ENCODE measurements around the gene TGFBR1.

The TGFBR1 gene

DNA sequence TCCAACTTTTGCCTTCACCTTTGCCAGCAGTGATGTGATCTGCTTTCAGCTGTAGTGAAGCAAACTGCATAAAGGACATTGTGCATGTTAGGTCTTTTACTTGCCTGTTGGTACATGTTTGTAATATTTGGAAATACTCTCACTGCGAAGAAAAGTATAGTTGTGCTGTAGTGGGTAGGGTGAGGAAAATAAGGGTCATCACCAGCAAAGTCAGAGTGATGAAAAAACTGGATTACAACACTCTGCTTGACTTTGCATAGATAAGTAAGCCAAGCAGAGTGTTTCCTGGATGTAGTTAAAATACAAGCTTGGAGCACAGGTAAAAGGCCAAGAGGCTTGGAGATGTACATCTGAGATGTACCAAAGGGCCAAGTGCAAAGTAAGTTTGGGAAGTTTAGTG lies 16.7 kb downstream of the TGFBR1 start:
- no peak for TF ChIP-seq EZH2 (IDR thresholded peaks at IDR 0.05)
- no peak for TF ChIP-seq POLR2AphosphoS5 (IDR thresholded peaks at IDR 0.05; ENCODE audit: borderline replicate concordance, low read depth, low read length)
- no peak for TF ChIP-seq FOXP2 (optimal IDR thresholded peaks at IDR 0.05; ENCODE audit: control extremely low read depth, extremely low read length, insufficient read depth)
- Histone ChIP-seq H3K4me3 (no peak overlapping the region), H3K9me3 (ENCODE audit: low read depth, low read length) (no peaks in the 10 kb centered on the region), H3K36me3 (ENCODE audit: insufficient read depth, low read length) (no peaks in the 10 kb centered on the region), H3K27ac (no peak overlapping the region), H3K9ac (ENCODE audit: insufficient read length) (no peak overlapping the region)
- no peak for DNase-seq (ENCODE audit: low read depth, low spot score)

DNA sequence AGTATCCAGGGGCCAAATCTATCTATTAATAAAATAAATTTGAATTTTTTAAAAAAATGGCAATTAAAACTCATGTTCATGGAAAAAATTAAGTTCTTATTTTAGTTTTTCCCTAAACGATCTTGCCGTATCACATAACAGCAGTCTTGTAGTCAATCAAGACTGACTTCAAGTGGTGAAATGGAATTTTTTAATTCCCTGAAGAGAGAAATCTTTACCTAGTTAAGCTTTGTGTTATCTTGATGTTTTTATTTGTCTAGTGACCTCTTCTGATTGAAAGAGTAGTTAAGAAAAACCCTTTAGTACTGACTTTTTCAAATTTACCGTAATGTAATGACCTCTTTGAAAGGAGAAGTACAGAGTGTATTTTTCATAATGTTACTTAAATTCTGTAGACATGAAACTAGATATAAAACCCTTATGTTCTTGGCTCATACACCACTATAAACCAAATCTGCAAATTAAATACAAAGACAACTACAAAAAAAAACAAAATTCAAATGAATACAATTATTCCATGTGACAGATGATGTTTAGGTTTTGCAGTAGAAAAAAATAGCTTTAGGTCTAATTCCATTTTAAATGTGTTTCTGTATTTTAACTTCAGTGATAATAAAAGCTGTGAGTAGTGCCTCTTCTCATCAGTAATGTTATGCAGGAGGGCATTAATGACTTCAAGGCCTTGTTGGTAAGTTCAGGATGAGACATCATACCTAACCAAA lies 19.8 kb downstream of the TGFBR1 start:
- Histone ChIP-seq H3K36me3 (ENCODE audit: insufficient read depth, low read length) (no peaks in the 10 kb centered on the region), H3K9ac (ENCODE audit: insufficient read length) (no peak overlapping the region), H3K27ac (no peak overlapping the region), H3K4me3 (no peak overlapping the region), H3K9me3 (ENCODE audit: low read depth, low read length) (no peaks in the 10 kb centered on the region)
- TF ChIP-seq EZH2 (IDR thresholded peaks at IDR 0.05): no peak
- no peak for TF ChIP-seq FOXP2 (optimal IDR thresholded peaks at IDR 0.05; ENCODE audit: control extremely low read depth, extremely low read length, insufficient read depth)
- TF ChIP-seq POLR2AphosphoS5 (IDR thresholded peaks at IDR 0.05; ENCODE audit: borderline replicate concordance, low read depth, low read length): no peak
- DNase-seq (ENCODE audit: low read depth, low spot score): no peak

DNA sequence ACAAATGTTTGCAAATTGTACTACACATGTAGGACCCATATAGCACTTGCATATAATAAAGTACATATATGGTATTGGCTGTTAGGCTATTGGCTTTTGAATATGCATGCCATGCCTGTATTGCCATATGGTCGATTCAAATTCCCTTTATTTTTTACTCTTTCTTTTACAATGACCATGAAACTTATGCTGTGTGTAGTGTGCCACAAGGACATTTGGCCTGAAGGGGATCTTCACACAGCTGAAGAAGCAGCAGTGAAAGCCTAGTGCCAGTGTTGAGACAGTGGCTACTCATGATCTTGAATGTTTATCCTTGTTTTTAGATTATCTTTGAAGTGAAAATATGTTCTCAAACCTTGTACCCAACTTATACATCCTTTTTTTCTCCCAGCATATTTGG lies 20.5 kb downstream of the TGFBR1 start:
- H3K27ac ChIP-seq: no peak overlapping the region
- TF ChIP-seq POLR2AphosphoS5 (IDR thresholded peaks at IDR 0.05; ENCODE audit: borderline replicate concordance, low read depth, low read length) (no peak), EZH2 (IDR thresholded peaks at IDR 0.05) (no peak), FOXP2 (optimal IDR thresholded peaks at IDR 0.05; ENCODE audit: control extremely low read depth, extremely low read length, insufficient read depth) (no peak)

DNA sequence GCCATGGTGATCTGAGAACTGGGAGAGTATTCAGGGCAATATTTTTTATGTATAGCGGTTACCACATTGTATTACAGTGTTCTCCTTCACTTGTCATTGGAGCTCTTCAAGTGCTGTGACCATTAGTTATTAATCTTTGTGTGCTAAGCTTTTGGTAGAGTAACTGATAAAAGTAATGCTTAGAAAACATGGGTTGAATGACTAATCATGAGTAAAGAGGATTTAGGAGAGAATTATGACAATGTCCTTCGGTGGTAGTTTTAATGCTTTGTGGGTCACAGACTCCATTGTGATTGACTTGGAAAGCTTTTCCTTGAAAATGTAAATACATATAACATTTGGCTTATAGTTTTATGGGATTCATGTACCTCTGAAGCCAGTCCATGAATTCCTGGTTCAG lies 21.4 kb downstream of the TGFBR1 start:
- TF ChIP-seq FOXP2 (optimal IDR thresholded peaks at IDR 0.05; ENCODE audit: control extremely low read depth, extremely low read length, insufficient read depth): no peak
- no peak for TF ChIP-seq POLR2AphosphoS5 (IDR thresholded peaks at IDR 0.05; ENCODE audit: borderline replicate concordance, low read depth, low read length)
- TF ChIP-seq EZH2 (IDR thresholded peaks at IDR 0.05): no peak

More for the DNA sequence above, 20.5 kb downstream of the TGFBR1 start:
- no peaks in the 10 kb centered on the region for H3K9me3 ChIP-seq (ENCODE audit: low read depth, low read length)
- no peak overlapping the region for H3K9ac ChIP-seq (ENCODE audit: insufficient read length)
- no peaks in the 10 kb centered on the region for H3K36me3 ChIP-seq (ENCODE audit: insufficient read depth, low read length)
- H3K4me3 ChIP-seq: no peak overlapping the region
- DNase-seq (ENCODE audit: low read depth, low spot score): no peak

DNA sequence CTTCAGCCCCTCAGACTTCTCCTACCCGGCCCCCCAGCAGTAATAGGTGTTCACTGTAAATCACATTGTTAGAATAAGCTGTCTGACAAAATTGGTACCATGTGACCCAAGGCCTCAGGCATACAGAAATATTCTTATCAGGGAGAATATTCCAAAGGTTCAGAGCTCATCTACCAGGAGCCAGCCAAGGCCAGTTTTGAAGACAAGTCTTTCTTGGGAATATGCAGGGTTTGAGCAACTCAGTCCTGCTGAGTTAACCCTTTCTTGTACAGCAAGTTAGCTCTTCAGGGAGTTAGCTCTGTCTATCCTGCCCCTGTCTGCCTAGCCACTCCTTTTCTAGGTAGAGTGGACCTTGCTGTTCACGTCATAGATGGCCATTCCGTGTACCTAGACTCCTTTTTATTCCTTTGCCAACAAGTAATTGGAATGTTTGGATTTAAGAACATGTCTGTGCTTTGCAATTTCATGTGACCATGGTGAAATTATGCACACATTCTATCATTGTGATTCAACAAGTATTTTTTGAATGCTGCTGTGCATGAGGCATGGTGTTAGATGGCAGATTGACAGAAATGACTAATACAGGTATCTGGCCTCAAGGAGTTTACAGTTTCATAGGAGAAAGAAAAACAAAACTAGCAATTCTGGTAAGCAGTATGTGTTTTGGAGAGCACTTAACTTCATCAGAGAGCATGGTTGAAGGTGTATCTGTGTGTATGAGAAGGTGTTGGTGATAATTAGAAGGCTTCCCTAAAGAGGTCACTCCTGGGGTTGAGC lies 22.6 kb downstream of the TGFBR1 start:
- Histone ChIP-seq H3K9ac (ENCODE audit: insufficient read length) (no peak overlapping the region), H3K27ac (no peak overlapping the region), H3K4me3 (no peak overlapping the region), H3K36me3 (ENCODE audit: insufficient read depth, low read length) (no peaks in the 10 kb centered on the region), H3K9me3 (ENCODE audit: low read depth, low read length) (no peaks in the 10 kb centered on the region)
- no peak for DNase-seq (ENCODE audit: low read depth, low spot score)
- TF ChIP-seq FOXP2 (optimal IDR thresholded peaks at IDR 0.05; ENCODE audit: control extremely low read depth, extremely low read length, insufficient read depth) (no peak), EZH2 (IDR thresholded peaks at IDR 0.05) (no peak), POLR2AphosphoS5 (IDR thresholded peaks at IDR 0.05; ENCODE audit: borderline replicate concordance, low read depth, low read length) (no peak)

More for the DNA sequence above, 21.4 kb downstream of the TGFBR1 start:
- no peak overlapping the region for H3K4me3 ChIP-seq
- H3K9me3 ChIP-seq (ENCODE audit: low read depth, low read length): no peaks in the 10 kb centered on the region
- no peak for DNase-seq (ENCODE audit: low read depth, low spot score)
- no peaks in the 10 kb centered on the region for H3K36me3 ChIP-seq (ENCODE audit: insufficient read depth, low read length)
- H3K9ac ChIP-seq (ENCODE audit: insufficient read length): no peak overlapping the region
- no peak overlapping the region for H3K27ac ChIP-seq

DNA sequence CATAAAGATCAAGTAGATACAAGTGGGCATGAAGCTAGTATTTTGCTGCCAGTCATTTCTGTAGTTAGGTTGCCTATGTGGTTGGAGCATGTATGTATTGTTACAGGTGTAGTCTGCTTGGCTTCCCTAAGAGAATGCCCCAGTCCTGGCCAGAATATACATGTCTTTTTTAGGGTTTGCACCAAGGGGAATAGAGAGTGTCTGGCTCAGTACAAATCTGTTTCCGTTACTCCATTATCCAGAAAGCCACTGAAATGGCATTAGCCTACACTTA lies 23.2 kb downstream of the TGFBR1 start:
- no peak for DNase-seq (ENCODE audit: low read depth, low spot score)
- no peaks in the 10 kb centered on the region for H3K9me3 ChIP-seq (ENCODE audit: low read depth, low read length)

DNA sequence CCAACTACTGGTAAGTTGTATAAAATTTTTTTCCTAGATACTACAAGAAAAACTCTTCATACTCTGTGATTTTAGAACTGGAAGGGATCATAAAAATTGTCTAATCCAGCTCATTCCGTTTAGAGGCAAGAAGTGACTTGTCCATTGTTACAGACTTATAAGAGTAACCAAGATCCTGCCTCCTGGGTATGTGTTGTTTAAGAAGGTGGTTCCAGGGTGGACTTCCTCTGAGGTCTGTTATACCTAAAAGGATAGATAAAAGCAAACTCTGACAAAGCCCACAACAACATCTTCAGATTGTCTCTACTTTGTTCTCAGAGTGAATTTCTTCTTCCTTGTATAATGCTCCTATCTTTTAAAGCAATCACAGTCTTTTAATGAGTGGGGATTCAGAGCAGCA lies 24.2 kb downstream of the TGFBR1 start:
- Histone ChIP-seq H3K4me3 (no peak overlapping the region), H3K36me3 (ENCODE audit: insufficient read depth, low read length) (no peaks in the 10 kb centered on the region), H3K27ac (no peak overlapping the region), H3K9ac (ENCODE audit: insufficient read length) (no peak overlapping the region), H3K9me3 (ENCODE audit: low read depth, low read length) (no peaks in the 10 kb centered on the region)
- TF ChIP-seq FOXP2 (optimal IDR thresholded peaks at IDR 0.05; ENCODE audit: control extremely low read depth, extremely low read length, insufficient read depth) (no peak), EZH2 (IDR thresholded peaks at IDR 0.05) (no peak), POLR2AphosphoS5 (IDR thresholded peaks at IDR 0.05; ENCODE audit: borderline replicate concordance, low read depth, low read length) (no peak)
- DNase-seq (ENCODE audit: low read depth, low spot score): no peak

More for the DNA sequence above, 23.2 kb downstream of the TGFBR1 start:
- Histone ChIP-seq H3K27ac (no peak overlapping the region), H3K4me3 (no peak overlapping the region), H3K36me3 (ENCODE audit: insufficient read depth, low read length) (no peaks in the 10 kb centered on the region), H3K9ac (ENCODE audit: insufficient read length) (no peak overlapping the region)
- TF ChIP-seq POLR2AphosphoS5 (IDR thresholded peaks at IDR 0.05; ENCODE audit: borderline replicate concordance, low read depth, low read length) (no peak), EZH2 (IDR thresholded peaks at IDR 0.05) (no peak), FOXP2 (optimal IDR thresholded peaks at IDR 0.05; ENCODE audit: control extremely low read depth, extremely low read length, insufficient read depth) (no peak)

DNA sequence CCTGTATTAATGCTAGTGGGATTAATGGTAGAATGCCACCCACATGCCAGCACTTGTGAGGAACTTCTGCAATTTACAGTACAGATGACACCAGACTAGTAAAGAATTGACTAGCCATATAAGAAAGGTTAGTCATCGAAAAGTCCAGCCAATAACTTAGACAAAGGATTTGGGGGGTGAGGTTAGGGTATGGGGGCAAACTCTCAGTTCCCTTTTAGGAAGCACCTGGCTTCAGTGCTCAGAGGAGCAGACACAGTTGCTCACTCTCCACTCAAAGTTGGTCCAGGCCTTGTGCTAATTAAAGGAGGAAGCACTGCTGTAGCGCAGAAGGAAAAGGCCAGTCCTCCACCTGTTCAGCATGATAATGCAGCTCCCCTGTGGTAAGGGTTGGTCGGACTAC lies 25.2 kb downstream of the TGFBR1 start:
- H3K36me3 ChIP-seq (ENCODE audit: insufficient read depth, low read length): no peaks in the 10 kb centered on the region
- no peak for TF ChIP-seq FOXP2 (optimal IDR thresholded peaks at IDR 0.05; ENCODE audit: control extremely low read depth, extremely low read length, insufficient read depth)
- TF ChIP-seq POLR2AphosphoS5 (IDR thresholded peaks at IDR 0.05; ENCODE audit: borderline replicate concordance, low read depth, low read length): no peak
- TF ChIP-seq EZH2 (IDR thresholded peaks at IDR 0.05): no peak
- no peak overlapping the region for H3K4me3 ChIP-seq
- no peak overlapping the region for H3K9ac ChIP-seq (ENCODE audit: insufficient read length)
- no peak for DNase-seq (ENCODE audit: low read depth, low spot score)
- H3K27ac ChIP-seq: no peak overlapping the region
- no peaks in the 10 kb centered on the region for H3K9me3 ChIP-seq (ENCODE audit: low read depth, low read length)
